ENCODE results near the gene ZNF575.
"Not testable (repeated sequence)": the region's sequence is repeated elsewhere in the genome, so short reads cannot be mapped to it uniquely, and the experiment has no call there.

Gene ZNF575

GRCh38 chr19:43545276-43545675, 12.3 kb downstream of the ZNF575 start:
- no peak for DNase-seq

GRCh38 chr19:43545981-43546380, 13.0 kb downstream of the ZNF575 start:
- no peak for DNase-seq

- no peak for DNase-seq
Observed at GRCh38 chr19:43546581-43546980, 13.6 kb downstream of the ZNF575 start.

- not testable (repeated sequence) for DNase-seq
Observed at GRCh38 chr19:43547926-43548325, 14.9 kb downstream of the ZNF575 start.

GRCh38 chr19:43548706-43549105, 15.7 kb downstream of the ZNF575 start:
- DNase-seq, result no peak

- no peak for DNase-seq
Observed at GRCh38 chr19:43551399-43552197, 18.6 kb downstream of the ZNF575 start.

- DNase-seq, result no peak
Observed at GRCh38 chr19:43552198-43552450, 19.1 kb downstream of the ZNF575 start.

- no peak for DNase-seq
Observed at GRCh38 chr19:43552616-43553015, 19.6 kb downstream of the ZNF575 start.

- no peak for DNase-seq
Observed at GRCh38 chr19:43553656-43554055, 20.7 kb downstream of the ZNF575 start.

- DNase-seq, result no peak
Observed at GRCh38 chr19:43554317-43554895, 21.4 kb downstream of the ZNF575 start.

- DNase-seq, result peak; percentile 82
Observed at GRCh38 chr19:43555185-43555770, 22.3 kb downstream of the ZNF575 start.

GRCh38 chr19:43560687-43561086, 27.7 kb downstream of the ZNF575 start:
- DNase-seq, result peak; percentile 31

GRCh38 chr19:43561139-43561970, 28.4 kb downstream of the ZNF575 start:
- no peak for DNase-seq

GRCh38 chr19:43562226-43562697, 29.3 kb downstream of the ZNF575 start:
- DNase-seq, result no peak

GRCh38 chr19:43562698-43563241, 29.8 kb downstream of the ZNF575 start:
- DNase-seq, result peak; percentile 75

GRCh38 chr19:43563816-43564457, 30.9 kb downstream of the ZNF575 start:
- no peak for DNase-seq

- DNase-seq, result no peak
Observed at GRCh38 chr19:43564800-43565199, 31.8 kb downstream of the ZNF575 start.

- no peak for DNase-seq
Observed at GRCh38 chr19:43569657-43570056, 36.7 kb downstream of the ZNF575 start.

GRCh38 chr19:43570174-43570791, 37.3 kb downstream of the ZNF575 start:
- DNase-seq, result no peak

GRCh38 chr19:43572171-43572588, 39.2 kb downstream of the ZNF575 start:
- no peak for DNase-seq

GRCh38 chr19:43574424-43575155, 41.6 kb downstream of the ZNF575 start:
- no peak for DNase-seq
